Anterior cingulate cortex (tissue), 58 donors: Measurements from ENCODE around the gene AKAP1.
A peak's percentile ranks its signal among the peaks of the same experiment; 100 is the strongest.
"Not testable (repeated sequence)": the region's sequence is repeated elsewhere in the genome, so short reads cannot be mapped to it uniquely, and the experiment has no call there.

Experiments
- DNase-seq, 58 donors: peaks; one replicate each; lab custom pipeline; 2025; lab: John Stamatoyannopoulos, UW

Gene AKAP1

GRCh38 chr17:57099165-57099564, 14.1 kb downstream of the AKAP1 start:
- no peak for DNase-seq

GRCh38 chr17:57102122-57102521, 17.1 kb downstream of the AKAP1 start:
- no peak for DNase-seq

GRCh38 chr17:57102660-57103059, 17.6 kb downstream of the AKAP1 start:
- not testable (repeated sequence) for DNase-seq

GRCh38 chr17:57104461-57105175, 19.6 kb downstream of the AKAP1 start:
- no peak for DNase-seq

GRCh38 chr17:57105591-57105990, 20.5 kb downstream of the AKAP1 start:
- DNase-seq = no peak

GRCh38 chr17:57106107-57106835, 21.2 kb downstream of the AKAP1 start:
- DNase-seq = no peak

GRCh38 chr17:57106836-57107497, 21.9 kb downstream of the AKAP1 start:
- no peak for DNase-seq

GRCh38 chr17:57107498-57108101, 22.6 kb downstream of the AKAP1 start:
- no peak for DNase-seq

GRCh38 chr17:57108671-57109392, 23.8 kb downstream of the AKAP1 start:
- peak in 1 of 58 donors; percentile 11 for DNase-seq

- DNase-seq = peak in 9 of 58 donors; percentile 4 to 56 (median 17)
Observed at GRCh38 chr17:57109393-57110151, 24.5 kb downstream of the AKAP1 start.

- DNase-seq = peak in 2 of 58 donors; percentile 11 to 45
Observed at GRCh38 chr17:57110152-57110542, 25.1 kb downstream of the AKAP1 start.

- no peak for DNase-seq
Observed at GRCh38 chr17:57110579-57111325, 25.7 kb downstream of the AKAP1 start.

GRCh38 chr17:57111386-57111785, 26.3 kb downstream of the AKAP1 start:
- no peak for DNase-seq

GRCh38 chr17:57113011-57113410, 28.0 kb downstream of the AKAP1 start:
- no peak for DNase-seq

- DNase-seq = no peak
Observed at GRCh38 chr17:57113656-57114055, 28.6 kb downstream of the AKAP1 start.

- peak in 16 of 58 donors; percentile 7 to 64 (median 18) for DNase-seq
Observed at GRCh38 chr17:57114085-57114673, 29.1 kb downstream of the AKAP1 start.

GRCh38 chr17:57115377-57115776, 30.3 kb downstream of the AKAP1 start:
- no peak for DNase-seq

- DNase-seq = no peak
Observed at GRCh38 chr17:57115916-57116315, 30.9 kb downstream of the AKAP1 start.
